Measurements from ENCODE around the gene LHFPL3. TPM values are rescaled to one million over a fixed set of nuclear protein-coding genes. Genes with fewer than 3 reads are reported as not detected.

The LHFPL3 gene
- total RNA-seq, 4 donors from 2014 or later = not detected

GRCh38 chr7:104529567-104529966 is 201.2 kb downstream of the LHFPL3 start:
- Histone ChIP-seq H3K9me3 (no peaks in the 10 kb centered on the region), H3K27ac (no peak overlapping the region), H3K4me1 (no peaks in the 10 kb centered on the region), H3K27me3 (no peaks in the 10 kb centered on the region), H3K36me3 (no peaks in the 10 kb centered on the region), H3K4me3 (no peak overlapping the region)
- no peak for TF ChIP-seq POLR2A (IDR thresholded peaks at IDR 0.05)
- TF ChIP-seq CTCF (IDR thresholded peaks at IDR 0.05 in 4 of 5, conservative IDR thresholded peaks at IDR 0.05 in 1 of 5) = no peak
- DNase-seq (no peak), ATAC-seq (no peak)
- intact Hi-C loops (cut with DNase I; ENCODE audit: low total_unique reads) (no loop called here), in situ Hi-C loops (cut with MboI; ENCODE audit: low sequenced_read_pairs in 4 of 4) (no loop called here)

- ATAC-seq (no peak), DNase-seq (no peak)
- Histone ChIP-seq H3K9me3 (no peaks in the 10 kb centered on the region), H3K27me3 (no peaks in the 10 kb centered on the region), H3K4me3 (no peak overlapping the region), H3K4me1 (no peaks in the 10 kb centered on the region), H3K27ac (no peak overlapping the region), H3K36me3 (no peaks in the 10 kb centered on the region)
- TF ChIP-seq POLR2A (IDR thresholded peaks at IDR 0.05) (no peak), CTCF (IDR thresholded peaks at IDR 0.05 in 4 of 5, conservative IDR thresholded peaks at IDR 0.05 in 1 of 5) (no peak)
- in situ Hi-C loops (cut with MboI; ENCODE audit: low sequenced_read_pairs in 4 of 4) (no loop called here), intact Hi-C loops (cut with DNase I; ENCODE audit: low total_unique reads) (no loop called here)
Observed at GRCh38 chr7:104530251-104530650, 201.8 kb downstream of the LHFPL3 start.

- in situ Hi-C loops (cut with MboI; ENCODE audit: low sequenced_read_pairs in 4 of 4) (no loop called here), intact Hi-C loops (cut with DNase I; ENCODE audit: low total_unique reads) (no loop called here)
- Histone ChIP-seq H3K36me3 (no peaks in the 10 kb centered on the region), H3K4me1 (no peaks in the 10 kb centered on the region), H3K27me3 (no peaks in the 10 kb centered on the region), H3K9me3 (no peaks in the 10 kb centered on the region), H3K27ac (no peak overlapping the region), H3K4me3 (no peak overlapping the region)
- ATAC-seq (no peak), DNase-seq (no peak)
- TF ChIP-seq POLR2A (IDR thresholded peaks at IDR 0.05) (no peak), CTCF (IDR thresholded peaks at IDR 0.05 in 4 of 5, conservative IDR thresholded peaks at IDR 0.05 in 1 of 5) (no peak)
Observed at GRCh38 chr7:104534149-104534548, 205.7 kb downstream of the LHFPL3 start.

GRCh38 chr7:104535841-104536240 is 207.4 kb downstream of the LHFPL3 start:
- Histone ChIP-seq H3K27ac (no peak overlapping the region), H3K4me3 (no peak overlapping the region), H3K4me1 (no peaks in the 10 kb centered on the region), H3K9me3 (no peaks in the 10 kb centered on the region), H3K36me3 (no peaks in the 10 kb centered on the region), H3K27me3 (no peaks in the 10 kb centered on the region)
- no peak for ATAC-seq
- TF ChIP-seq POLR2A (IDR thresholded peaks at IDR 0.05) (no peak), CTCF (IDR thresholded peaks at IDR 0.05 in 4 of 5, conservative IDR thresholded peaks at IDR 0.05 in 1 of 5) (no peak)
- in situ Hi-C loops (cut with MboI; ENCODE audit: low sequenced_read_pairs in 4 of 4) = no loop called here
- intact Hi-C loops (cut with DNase I; ENCODE audit: low total_unique reads) = no loop called here
- no peak for DNase-seq

GRCh38 chr7:104536956-104537355 is 208.6 kb downstream of the LHFPL3 start:
- no peak for ATAC-seq
- Histone ChIP-seq H3K27ac (no peak overlapping the region), H3K4me1 (no peaks in the 10 kb centered on the region), H3K36me3 (no peaks in the 10 kb centered on the region), H3K4me3 (no peak overlapping the region), H3K27me3 (no peaks in the 10 kb centered on the region), H3K9me3 (no peaks in the 10 kb centered on the region)
- no peak for DNase-seq
- in situ Hi-C loops (cut with MboI; ENCODE audit: low sequenced_read_pairs in 4 of 4) (no loop called here), intact Hi-C loops (cut with DNase I; ENCODE audit: low total_unique reads) (no loop called here)
- no peak for TF ChIP-seq CTCF (IDR thresholded peaks at IDR 0.05 in 4 of 5, conservative IDR thresholded peaks at IDR 0.05 in 1 of 5)
- TF ChIP-seq POLR2A (IDR thresholded peaks at IDR 0.05) = no peak
